ENCODE measurements around the gene BRMS1. TPM values are rescaled to one million over a fixed set of nuclear protein-coding genes. Genes with fewer than 3 reads are reported as not detected.

The BRMS1 gene
- total RNA-seq, 1 experiment from 2014 or later = 95.8 TPM

DNA sequence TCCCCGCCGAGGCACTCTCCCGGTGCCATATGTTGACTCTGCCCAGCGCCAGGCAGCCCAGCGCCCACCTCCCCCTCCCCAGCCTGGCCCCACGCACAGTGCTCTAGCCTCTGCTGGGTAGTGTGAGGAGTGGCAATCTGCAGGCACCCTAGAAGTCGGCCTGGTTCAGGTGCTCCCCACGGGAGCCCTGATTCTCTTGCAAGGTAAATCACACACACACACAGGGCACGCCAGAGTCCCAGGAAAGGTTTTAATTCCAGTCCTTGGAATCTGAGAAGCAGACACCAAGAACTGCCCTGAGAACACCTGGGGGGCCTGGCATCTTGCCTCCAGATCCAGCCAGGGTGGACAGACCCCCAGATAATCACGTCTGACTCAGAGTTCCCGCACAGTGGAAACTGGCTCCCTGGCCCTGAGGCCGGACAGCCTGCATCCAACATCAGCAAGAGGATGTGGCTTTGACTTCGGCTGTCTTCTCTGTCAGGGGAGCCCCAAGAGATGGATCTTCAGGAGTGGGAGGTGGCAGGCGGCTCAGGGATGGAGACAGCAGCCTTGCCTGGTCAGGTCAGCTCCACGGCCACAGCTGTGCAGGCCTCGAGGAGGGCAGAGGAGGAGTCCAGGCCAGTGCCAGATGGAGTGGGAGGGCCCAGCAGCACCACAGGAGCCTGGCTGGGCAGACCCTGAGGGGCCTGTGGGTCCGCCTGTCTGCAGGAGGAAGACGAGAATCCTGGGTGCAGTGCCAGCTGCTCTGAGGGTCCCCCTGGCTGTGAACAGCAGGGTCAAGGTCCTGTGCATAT is 7.6 kb downstream of the BRMS1 start:
- peak; percentile 50 for DNase-seq (ENCODE audit: low spot score)

DNA sequence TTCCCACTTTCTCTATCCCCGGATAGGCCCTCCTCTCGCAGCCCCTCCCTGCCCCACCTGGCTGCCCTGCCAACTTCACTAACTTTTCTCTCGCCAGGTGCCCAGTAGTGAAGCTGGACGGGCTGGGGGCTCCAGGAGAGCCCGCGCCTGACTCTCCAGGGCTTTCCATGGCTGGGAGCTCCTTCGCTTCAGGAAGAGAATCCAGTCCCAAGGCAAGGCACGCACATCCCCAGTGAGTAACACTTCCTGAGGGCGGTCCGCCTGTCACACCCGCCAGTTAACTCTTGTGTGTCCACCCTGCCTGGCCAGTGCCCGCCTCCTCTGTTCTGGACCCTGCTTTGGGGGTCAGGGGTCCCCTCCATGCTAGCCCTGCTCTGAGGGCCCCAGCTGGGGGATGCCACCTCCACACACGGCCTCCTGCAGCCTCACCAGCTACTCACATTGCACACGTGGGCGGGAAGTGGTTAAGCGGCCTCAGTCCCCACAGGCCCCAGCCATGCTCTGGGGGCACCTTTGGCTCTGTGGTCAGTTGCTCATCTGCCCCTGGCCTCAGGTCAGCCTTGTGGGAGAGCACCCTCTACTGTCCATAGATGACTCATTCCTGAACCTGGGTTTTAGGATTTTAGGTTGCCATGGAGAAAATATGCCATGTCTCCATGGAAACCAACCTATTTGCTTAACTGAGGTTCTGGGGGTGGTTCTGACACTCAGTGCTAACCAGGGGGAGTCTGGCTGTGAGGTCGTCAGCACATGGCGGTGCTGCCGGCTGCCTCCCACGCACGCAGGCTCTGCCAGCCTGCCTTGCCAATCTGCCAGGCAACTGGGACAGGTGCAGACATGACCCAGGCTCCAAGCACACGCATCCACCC is 8.4 kb downstream of the BRMS1 start, which contains the start of gene RIN1:
TSS of gene RIN1 (minus strand) at position 201 of the 869 bp plus-strand sequence. CDS start at position 169, 32 bp downstream.
- peak; percentile 99 for DNase-seq (ENCODE audit: low spot score)

DNA sequence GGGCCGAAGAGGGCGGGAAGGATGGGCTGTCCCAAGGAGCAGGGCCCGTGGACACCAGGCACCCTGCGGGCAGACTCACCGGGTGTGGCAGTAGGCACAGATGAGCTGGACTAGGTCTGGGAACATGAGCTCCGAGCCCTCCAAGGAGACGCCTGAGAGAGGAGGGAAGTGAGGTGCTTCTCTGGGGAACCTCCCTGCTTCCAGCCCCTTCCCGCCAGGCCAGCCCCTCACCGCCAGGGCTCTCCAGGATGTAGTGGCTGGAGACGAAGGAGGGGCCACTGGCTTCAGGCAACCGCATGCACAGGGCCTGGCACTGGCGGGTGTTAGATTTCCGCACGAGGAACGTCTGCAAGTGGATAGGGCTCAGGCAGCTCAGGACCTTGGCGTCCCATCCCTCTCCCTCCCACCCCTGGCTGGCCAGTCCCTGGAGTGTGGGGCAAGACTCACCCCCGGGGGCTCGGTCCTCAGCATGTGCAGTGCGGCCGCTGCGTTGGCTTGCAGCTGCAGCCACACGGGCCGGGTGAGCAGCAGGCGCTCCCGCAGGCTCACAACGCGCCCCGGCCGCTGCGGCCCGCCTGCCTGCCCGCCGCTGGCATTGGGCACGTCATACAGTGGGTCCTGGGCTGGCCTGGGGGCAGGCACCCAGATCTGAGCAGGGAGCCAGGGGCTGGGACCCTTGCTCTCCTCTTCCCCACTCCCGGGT is 9.2 kb downstream of the BRMS1 start:
- peak; percentile 39 for DNase-seq (ENCODE audit: low spot score)

DNA sequence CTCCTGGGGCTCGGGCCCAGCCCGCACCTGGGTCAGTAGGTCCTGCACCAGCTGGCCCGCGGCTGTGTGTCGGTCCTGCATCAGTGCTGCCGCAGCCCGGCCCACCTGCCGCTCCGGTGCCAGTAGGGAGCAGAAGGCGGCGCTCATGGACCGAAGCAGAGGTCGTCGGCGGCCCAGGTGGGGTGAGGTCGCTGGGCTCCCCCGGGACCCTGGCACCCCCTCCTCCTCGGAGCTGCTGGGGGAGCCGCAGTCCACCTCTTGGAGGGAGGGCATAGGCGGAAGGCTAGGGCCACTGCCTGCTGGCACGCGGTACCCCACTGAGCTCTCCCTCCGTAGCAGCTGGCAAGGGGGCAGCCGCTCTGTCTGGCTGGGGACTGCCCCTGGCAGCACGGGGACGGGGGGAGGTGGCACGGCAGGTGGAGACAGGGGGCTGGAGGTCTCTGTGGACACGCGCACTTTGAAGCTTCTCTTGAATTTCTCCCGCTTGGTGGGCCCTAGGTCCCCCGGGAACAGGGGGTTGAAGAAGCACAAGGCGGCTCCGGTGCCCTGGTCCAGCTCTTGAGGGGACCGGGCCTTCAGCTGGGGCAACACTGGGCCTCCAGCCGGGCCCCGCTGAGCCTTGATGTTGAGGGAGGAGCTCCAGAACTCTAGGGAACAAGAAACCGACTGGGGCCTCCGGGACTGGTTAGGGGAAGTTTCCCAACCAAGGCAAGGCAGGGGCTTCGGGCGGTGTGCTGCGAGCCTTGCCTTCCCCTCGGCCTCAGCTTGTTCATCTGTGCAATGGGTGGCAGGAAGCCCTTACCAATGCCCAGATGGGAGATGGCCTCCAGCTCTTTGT is 10.1 kb downstream of the BRMS1 start:
- DNase-seq (ENCODE audit: low spot score) = no peak

DNA sequence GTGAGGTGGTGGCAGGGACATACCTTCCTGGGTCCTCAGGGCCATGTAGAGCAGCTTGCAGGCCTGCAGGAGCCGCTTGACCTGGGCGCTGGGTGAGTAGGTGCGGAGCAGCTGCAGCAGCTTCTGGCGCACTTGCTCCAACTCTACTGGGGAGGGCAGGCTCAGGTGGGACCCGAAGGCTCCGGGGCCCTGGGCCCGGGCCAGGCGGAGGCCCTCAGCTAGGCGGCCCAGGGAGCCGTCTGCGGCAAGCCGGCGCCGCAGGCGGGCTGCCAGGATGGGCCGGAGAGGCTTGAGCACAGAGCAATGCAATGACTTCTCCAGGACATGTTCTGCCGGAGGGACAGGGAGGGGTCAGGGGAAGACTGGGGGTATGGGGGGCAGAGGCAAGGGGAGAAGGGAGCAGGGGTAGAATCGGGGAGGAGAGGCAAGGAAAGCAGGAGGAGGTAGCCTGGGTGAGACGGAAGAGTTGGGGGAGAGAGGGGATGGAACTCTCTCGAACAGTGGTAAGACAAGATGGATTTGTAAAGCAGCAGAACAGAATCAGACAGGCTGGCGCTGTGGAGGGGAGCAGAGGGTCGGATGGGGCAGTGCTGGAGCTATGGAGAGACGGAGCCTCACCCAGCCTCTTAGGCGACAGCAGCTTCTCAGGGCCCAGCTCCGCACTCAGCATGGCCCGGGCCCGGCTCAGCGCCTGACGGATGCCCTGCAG is 10.9 kb downstream of the BRMS1 start:
- no peak for DNase-seq (ENCODE audit: low spot score)

DNA sequence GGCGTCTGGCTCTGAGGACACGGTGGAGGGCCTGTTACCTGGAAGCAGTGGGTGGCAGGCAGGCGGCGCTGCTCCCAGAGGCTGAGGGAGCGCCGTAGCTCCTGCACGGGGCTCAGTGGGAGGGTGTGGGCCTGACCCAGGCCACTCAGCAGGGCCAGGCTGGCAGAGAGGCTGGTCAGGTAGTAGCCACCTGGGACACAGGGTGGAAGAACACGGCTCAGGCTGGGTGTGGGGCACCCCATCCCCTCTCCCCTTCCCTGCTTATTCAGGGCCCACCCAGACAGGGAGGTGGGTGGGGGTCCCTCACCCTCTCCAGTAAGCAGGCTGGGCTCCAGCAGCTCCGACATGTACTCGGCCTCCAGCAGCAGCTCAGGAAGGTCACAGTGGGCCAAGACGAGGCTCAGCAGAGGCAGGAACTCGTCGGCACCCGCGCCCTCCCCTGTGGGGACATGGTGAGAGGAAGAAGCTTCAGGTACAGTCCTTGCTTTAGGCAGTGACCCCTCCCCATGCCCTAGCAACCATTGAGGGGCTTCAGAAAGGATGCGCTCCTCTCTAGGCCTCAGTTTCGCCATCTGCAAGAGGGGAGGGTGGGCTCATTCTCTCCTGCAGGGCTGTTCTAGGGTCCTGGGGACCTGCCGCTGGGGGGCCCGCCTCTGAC is 11.6 kb downstream of the BRMS1 start:
- DNase-seq (ENCODE audit: low spot score) = no peak

DNA sequence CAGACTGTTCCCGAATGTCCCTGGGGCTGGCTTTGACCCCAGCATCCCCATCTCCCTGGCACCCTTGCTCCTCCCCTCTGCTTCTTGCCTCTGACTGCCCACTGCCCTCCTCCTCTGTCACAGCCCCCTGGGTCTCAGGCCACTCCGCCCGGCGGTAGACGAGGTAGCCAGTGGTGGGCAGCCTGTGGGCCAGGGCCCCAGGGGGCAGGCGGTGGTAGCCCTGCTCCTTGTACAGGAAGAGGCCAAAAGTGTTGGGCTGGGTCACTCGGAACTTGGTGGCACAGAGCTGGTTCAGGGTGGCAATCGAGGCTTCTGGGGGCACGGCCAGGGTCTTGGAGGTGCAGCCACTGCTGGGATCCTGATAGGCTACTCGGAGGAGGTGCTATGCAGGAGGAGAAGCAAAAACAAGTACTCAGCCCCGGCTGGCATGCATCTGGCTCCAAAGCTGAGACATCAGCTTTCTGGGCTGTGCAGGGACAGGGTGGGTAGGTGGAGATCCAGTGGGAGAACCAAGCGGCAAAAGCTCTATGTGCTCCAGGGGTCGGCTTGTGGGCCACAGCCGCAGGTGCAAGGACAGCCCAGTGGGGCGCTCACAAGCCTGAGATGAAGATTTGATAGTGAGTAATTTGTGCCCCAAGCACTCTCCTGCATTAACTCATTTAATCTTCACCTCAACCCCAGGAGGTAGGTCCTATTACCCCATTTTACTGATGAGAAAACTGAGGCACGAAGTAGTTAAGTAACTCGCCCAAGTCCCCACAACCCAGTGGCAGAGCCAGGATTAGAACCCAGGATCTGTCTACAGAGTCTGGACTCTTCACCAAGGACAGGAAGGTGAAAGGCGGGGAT is 12.3 kb downstream of the BRMS1 start:
- DNase-seq (ENCODE audit: low spot score) = no peak

DNA sequence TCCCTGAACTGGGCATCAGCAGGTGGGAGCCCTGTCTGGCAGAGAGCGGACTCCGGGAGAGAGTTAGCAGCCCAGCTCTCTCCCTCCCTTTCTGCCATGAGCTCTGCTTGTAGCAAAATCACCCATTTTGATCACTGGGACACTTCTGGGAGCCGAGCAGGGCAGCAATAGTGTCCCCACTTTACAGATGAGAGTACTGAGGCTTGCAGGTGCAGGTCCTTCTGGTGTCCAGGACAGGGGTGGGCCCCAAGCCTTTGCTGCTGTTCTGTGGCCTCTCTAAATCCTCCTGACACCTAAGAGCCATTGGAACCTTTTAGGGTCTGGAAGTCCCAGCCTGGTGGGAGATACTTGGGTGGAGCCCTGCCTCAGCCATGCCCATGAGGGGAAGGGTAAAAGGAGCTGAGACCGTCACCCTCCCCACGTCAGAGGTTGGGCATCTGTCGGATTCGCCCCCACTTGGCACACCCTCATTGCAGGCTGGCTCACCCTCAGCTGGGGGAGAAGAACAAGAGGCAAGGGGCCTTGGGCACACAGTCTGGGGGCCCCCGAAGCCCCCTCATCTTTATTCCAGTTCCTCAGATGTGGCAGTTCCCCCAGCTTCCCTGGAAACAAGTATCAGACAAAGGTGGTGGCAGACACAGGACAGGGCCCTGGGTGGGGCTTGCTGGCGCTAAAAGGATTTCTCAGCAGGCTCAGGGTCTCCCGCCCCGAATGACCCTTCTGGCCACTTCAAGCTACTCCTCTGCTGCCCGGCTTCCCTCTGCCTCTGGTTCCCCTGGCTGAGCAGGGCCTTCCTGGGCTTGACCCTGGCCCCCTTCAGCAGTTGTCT is 13.1 kb downstream of the BRMS1 start:
- DNase-seq (ENCODE audit: low spot score) = no peak

DNA sequence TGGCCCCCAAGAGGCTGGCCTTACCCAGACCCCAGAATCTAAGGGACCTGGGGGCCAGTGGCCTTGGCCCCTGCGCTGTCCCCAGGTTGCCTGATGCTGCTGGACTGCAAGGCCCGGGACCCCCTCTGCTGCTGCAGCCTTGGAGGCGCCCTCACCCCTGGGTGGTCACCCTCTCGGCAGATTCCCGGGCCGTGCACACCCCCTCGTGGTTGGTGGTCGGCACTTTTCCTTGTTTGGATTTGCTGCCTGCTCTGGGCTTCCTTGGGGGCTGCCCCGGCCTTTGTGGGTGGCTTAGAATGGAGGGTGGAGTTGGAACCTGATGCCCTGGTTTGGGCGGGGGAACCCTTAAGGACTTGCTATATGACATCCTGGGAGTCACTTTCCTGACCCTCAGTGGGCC is 14.0 kb downstream of the BRMS1 start:
- no peak for DNase-seq (ENCODE audit: low spot score)

DNA sequence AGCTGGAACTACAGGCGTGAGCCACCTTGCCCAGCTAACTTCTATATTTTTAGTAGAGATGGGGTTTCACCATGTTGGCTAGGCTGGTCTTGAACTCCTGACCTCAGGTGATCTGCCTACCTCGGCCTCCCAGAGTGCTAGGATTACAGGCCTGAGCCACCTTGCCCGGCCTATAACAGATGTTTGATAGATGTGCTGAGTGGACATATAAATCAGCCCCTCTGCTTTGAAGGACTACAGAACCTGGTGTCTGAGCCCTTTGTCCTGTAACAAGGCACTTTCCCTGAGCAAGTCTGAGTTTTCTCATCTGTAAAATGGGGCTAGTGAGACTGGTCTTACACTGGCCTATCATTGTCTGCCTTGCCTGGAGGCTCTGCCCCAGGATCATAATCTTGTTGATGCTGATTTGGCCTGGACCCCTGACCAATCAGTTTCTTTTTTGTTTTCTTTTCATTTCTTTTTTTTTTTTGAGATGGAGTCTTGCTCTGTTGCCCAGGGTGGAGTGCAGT is 15.7 kb downstream of the BRMS1 start:
- DNase-seq (ENCODE audit: low spot score) = no peak

DNA sequence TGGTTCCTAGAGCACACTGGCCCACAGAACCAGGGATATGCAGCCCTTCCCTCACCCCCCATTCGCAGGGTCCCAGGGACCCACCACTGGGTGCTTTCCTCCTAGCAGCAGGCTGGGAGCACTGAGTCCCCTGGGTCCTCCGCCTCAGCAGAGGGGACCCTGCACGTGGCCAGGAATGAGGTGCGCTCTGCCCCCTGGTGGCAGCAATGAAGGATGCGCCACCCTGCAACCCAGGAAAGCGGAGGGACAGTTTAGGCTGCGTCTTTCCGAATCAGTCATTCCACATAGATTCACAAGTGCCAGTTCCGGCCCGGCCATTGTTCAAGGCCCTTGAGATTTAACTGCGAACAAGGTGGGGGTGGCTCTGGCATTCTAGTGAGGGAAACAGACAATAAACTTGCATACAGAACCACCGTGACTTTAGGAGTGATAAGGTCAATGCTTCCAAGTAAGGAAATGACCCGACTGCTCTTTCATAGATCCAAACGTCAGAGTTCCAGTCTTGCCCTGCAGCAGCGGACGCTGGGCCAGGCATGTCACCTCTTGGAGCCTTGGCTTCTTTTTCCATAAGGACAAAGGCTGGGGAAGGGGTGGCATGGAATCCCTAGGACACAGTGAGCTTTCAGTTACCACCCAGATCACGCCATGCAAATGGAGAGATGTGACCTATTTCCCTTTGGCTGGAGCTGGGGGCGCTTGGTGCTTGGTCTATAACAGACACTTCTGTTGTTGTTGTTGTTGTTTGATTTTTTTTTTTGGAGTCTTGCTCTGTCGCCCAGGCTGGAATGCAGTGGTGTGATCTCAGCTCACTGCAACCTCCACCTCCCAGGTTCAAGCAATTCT is 16.4 kb downstream of the BRMS1 start:
- peak; percentile 71 for DNase-seq (ENCODE audit: low spot score)

DNA sequence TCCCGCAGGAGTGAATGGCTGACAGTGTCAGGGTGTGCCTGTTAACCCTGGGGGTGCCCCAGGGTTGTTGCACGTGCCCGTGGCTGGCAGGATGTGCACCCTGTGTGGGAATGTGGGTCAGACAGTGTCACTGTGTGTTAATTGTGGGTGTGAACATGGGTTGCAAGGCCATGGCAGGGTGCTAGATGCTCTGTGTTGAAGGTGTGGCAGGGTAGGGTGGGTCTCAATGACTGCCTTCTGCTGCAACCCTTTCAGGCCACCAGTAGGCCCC is 16.9 kb downstream of the BRMS1 start:
- no peak for DNase-seq (ENCODE audit: low spot score)

DNA sequence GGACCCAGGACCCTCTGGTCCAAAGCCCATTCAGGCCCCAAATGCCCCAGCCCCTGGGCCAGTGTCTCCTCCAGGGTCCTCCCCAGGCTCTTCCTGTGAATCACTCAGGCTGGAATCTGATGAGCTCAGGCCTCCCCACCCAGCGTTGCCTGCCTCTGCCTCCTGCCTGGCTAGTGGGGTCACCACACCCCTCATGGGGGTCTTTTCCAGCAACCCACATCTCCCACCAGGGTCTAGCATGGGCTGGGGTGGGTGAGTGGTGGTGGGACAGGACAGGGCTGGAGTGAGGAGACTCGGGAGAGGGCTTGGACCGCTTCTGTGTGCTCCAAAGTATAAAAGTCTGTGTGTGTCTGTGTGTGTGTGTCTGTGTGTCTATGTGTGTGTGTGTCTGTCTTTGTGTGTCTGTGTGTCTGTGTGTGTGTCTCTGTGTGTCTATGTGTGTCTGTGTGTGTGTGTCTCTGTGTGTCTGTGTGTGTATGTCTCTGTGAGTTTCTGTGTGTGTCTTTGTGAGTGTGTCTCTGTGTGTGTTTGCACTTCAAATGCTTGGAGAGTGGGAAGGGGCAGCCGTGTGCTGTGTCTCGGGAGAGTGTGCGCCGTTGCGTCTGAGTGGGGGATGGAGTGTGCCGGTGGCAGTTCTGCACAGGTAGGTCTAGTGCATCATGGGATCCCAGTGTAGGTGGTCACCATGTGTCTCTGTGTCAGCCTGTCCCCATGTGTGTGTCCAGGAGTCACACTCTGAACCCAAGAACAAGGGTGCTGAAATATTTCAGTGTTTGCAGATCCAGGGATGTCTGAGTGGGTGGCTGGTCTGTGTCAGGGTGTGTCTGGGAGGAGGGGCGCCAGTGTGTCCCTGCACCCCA is 17.5 kb downstream of the BRMS1 start:
- DNase-seq (ENCODE audit: low spot score) = peak; percentile 62

DNA sequence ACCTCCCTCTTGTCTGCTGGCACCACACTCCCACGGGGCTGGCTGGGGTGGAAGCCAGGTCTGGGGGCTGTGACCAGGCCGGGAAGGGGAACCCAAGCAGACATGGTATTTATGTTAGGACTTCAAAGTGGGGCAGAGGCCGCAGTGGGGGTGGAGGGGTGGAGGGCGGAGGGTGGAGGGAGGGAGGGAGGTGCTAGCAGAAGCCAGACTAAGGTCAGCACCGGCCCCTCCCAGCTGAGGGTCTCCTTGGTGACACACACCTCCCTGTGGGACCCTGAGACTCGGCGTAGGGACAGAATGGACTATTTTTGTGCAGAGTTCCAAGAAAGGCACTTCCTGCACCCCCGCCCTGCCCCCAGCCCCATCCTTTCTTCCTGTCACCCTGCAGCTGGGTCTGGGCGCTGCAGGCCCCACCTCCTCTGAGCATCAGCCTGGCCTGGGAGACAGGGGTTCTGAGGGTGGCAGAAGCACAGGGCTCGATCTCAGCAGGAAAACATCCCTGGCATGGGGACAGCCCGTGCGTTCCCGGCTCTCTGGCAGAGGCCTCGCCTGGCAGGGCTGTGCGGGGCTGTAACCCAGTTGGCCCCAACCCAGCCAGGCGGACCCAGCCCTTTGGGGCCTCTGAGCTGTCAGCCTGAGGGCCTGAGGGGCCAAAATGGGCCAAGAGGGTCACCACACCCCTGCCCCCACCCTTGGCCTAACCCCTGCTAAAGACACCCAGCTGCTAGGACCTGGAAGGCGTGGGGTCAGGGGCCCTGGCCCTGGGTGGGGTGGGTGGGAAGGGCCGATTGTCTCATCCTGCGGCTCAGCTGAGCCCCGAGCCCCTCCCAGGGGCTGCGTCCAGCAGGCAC is 18.4 kb downstream of the BRMS1 start:
- peak; percentile 67 for DNase-seq (ENCODE audit: low spot score)

DNA sequence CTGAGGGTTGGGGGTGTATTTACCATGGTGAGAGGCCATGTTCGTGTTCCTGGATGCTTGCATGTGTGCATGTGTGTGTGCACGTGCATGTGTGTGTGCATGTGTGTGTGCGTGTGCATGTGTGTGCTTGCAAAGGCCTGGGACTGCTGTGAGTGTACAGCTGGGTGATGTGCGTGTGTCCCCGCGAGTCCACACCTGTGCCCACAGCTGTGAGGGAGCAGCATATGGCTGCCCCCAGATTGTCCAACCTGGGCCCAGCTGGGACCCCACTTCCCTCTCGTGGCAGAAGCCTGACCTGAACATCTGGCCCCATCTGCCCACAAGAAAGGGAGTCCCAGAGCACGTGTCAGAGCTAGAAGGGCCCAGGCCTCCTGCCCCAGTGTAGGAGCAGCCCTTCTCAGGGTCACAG is 19.6 kb downstream of the BRMS1 start:
- DNase-seq (ENCODE audit: low spot score) = no peak
